Ascending aorta (tissue), 2 donors: ENCODE data around the gene PLIN4. TPM values are rescaled to one million over a fixed set of nuclear protein-coding genes. Genes with fewer than 3 reads are reported as not detected.

ENCODE experiments used
- DNase-seq, 2 donors: peaks; one replicate each; pipeline ENCODE4 v3.0.0-alpha.2; 2019; ENCODE audit warnings: low spot score in 2 of 2
- H3K27ac ChIP-seq, 2 donors: fragments of 200-600 bp; sonication (generic); one replicate each; pipeline ENCODE4 v1.5.1; 2016 to 2017; ENCODE audit warnings: mild to moderate bottlenecking in 1 of 2
- H3K27me3 ChIP-seq: fragments of 200-600 bp; sonication (generic); one replicate; pipeline ENCODE4 v1.5.1; 2017
- H3K36me3 ChIP-seq, 2 donors: fragments of 200-600 bp; sonication (generic); one replicate each; pipeline ENCODE4 v1.5.1; 2016
- H3K4me1 ChIP-seq, 2 donors: fragments of 200-600 bp; sonication (generic); one replicate each; pipeline ENCODE4 v1.5.1; 2016 to 2017; ENCODE audit warnings: mild to moderate bottlenecking in 1 of 2
- H3K4me3 ChIP-seq, 2 donors: fragments of 200-600 bp; sonication (generic); one replicate each; pipeline ENCODE4 v1.5.1; 2016 to 2017; ENCODE audit warnings: mild to moderate bottlenecking in 1 of 2
- H3K9me3 ChIP-seq, 2 donors: fragments of 200-600 bp; sonication (generic); one replicate each; pipeline ENCODE4 v1.5.1; 2016
- intact Hi-C: fragments of 100-400 bp; cut with DNase I; formaldehyde crosslinking; loops from one replicate; pipeline ENCODE4 v1.15.1; 2023
- total RNA-seq: library from RNA; depleted of rRNA; stranded (reverse); fragments of >200 nt; gene quantifications from one replicate; pipeline ENCODE4 v1.1.0, GENCODE V29; 2016
- TF ChIP-seq, protein P1 (sequence below), 3 experiments: fragments of 200-600 bp in 2 of 3; fragments of 450-650 bp in 1 of 3; sonication (generic) in 2 of 3; IDR thresholded peaks; one replicate each; pipeline ENCODE4 v1.5.1; 2016 to 2019; ENCODE audit warnings: antibody characterized with exemption in 3 of 3, mild to moderate bottlenecking in 1 of 3, moderate library complexity in 1 of 3

PLIN4 gene
- total RNA-seq, 1 donor from 2014 or later, result 15.1 TPM

DNA sequence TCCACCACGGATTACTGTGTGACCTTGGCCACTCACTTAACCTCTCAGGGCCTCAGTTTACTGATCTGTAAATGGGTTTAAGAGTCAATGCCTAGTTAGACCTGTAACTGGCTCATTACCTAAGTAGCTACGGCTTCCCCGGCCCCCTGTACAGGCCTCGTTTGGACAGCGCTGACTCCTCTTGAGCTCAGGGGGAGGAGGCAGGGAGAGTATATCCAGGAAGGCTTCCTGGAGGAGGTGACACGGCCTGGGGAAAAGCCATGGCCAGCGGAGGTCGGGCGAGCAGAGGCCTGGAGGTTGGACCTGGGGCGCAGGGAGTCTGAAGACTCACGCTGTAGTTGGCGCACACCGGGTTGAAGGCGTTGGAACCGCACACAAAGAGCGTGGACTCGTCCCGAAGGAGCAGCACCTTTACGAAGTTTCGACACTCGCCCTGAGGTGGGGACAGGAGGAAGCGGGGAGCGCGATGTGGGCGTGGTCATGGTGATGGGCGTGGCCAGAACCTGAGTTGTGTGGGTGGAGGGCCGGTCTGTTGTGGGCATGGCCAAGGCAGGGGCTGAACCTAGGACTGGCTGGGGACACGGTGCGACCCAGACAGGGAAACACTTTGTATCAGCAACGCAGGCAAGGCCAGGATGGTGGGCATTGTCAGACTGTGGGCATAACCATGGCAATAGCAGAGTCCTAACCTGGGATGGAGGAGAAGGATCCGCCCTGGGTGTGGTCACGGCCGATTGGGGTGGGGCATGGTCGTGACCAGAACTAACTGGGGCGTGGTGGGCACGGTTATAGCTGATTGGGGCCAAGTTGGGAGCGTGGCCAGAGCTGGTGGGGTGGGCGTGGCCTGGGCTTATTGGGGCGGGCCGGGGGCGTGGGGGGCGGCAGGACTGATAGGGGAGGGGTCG lies 37.6 kb upstream of the PLIN4 start:
- no peaks in the 10 kb centered on the region for H3K27me3 ChIP-seq

DNA sequence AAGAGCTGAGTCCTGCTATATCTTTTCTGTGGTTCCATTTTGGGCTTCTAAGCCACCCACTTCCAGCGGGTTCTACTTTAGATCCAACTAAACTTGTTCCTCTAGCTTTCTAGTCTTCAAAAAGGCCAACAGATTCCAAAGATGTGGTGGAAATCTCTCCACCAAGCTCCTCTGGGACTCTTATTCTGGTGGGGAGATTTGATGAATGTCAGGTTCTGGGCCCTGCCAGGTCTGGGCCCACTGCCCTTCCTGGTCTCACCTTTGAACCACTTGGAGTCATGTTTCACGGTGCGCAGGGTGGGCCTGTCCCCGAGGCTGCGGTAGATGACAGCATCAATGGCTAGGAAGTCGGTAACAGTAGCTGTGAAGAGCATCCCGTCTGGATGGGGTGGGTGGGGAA lies 36.4 kb upstream of the PLIN4 start:
- Histone ChIP-seq H3K27ac (no peak overlapping the region), H3K36me3 (no peaks in the 10 kb centered on the region), H3K27me3 (no peaks in the 10 kb centered on the region), H3K4me1 (no peaks in the 10 kb centered on the region), H3K9me3 (no peaks in the 10 kb centered on the region), H3K4me3 (no peak overlapping the region)
- intact Hi-C loops, result no loop called here
- DNase-seq, result no peak
- TF ChIP-seq, protein P1, sequence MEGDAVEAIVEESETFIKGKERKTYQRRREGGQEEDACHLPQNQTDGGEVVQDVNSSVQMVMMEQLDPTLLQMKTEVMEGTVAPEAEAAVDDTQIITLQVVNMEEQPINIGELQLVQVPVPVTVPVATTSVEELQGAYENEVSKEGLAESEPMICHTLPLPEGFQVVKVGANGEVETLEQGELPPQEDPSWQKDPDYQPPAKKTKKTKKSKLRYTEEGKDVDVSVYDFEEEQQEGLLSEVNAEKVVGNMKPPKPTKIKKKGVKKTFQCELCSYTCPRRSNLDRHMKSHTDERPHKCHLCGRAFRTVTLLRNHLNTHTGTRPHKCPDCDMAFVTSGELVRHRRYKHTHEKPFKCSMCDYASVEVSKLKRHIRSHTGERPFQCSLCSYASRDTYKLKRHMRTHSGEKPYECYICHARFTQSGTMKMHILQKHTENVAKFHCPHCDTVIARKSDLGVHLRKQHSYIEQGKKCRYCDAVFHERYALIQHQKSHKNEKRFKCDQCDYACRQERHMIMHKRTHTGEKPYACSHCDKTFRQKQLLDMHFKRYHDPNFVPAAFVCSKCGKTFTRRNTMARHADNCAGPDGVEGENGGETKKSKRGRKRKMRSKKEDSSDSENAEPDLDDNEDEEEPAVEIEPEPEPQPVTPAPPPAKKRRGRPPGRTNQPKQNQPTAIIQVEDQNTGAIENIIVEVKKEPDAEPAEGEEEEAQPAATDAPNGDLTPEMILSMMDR (IDR thresholded peaks at IDR 0.05), result no peak

More for the DNA sequence above, 37.6 kb upstream of the PLIN4 start:
- intact Hi-C loops, result no loop called here
- Histone ChIP-seq H3K4me3 (no peak overlapping the region), H3K27ac (no peak overlapping the region), H3K36me3 (no peaks in the 10 kb centered on the region), H3K9me3 (no peaks in the 10 kb centered on the region), H3K4me1 (no peaks in the 10 kb centered on the region)
- DNase-seq, result no peak
- TF ChIP-seq, protein P1 (IDR thresholded peaks at IDR 0.05), result no peak

DNA sequence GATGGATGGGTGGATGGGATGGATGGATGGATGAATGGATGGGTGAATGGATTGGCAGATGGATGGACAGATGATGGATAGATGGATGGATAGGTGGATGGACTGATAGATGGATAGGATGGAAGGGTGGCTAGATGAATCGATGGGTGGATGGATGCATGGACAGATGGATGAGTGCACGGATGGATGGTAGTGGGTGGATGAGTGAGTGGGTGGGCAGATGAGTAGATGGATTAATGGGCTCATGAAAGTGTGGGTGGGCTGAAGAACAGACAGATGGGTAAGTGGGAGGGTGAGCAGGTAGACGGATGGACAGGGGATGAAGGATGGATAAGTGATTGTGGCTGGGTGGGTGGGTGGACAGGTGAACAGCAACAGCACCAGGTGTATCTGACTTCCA lies 35.5 kb upstream of the PLIN4 start:
- H3K4me3 ChIP-seq, result no peak overlapping the region
- TF ChIP-seq, protein P1 (IDR thresholded peaks at IDR 0.05), result no peak
- intact Hi-C loops, result no loop called here
- H3K36me3 ChIP-seq, result no peaks in the 10 kb centered on the region
- H3K27me3 ChIP-seq, result no peaks in the 10 kb centered on the region
- no peaks in the 10 kb centered on the region for H3K4me1 ChIP-seq
- no peak for DNase-seq
- no peaks in the 10 kb centered on the region for H3K9me3 ChIP-seq
- H3K27ac ChIP-seq, result no peak overlapping the region

DNA sequence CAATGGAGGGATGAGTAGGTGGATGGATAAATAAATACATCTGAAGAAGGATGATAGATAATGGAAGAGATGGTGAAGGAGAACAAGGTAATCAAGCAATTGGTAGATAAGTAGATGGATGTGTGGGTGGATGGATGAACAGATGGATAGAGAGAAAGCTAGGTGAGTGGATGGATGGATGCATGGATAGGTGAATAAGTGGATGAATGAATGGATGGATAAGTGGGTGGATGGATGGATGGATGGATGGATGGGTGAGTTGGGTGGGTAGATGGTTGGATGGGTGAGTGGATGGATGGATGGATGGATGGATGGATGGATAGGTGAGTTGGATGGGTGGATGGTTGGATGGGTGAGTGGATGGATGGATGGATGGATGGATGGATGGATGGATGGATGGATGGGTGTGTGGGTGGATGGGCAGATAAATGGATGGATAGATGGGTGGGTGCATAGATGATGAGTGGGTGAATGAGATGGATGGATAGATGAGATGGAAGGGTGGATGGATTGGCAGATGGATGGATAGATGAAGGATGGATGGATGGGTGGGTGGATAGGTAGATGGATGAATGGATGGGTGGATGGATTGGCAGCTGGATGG lies 34.9 kb upstream of the PLIN4 start:
- H3K36me3 ChIP-seq, result no peaks in the 10 kb centered on the region
- H3K27ac ChIP-seq, result no peak overlapping the region
- DNase-seq, result no peak
- TF ChIP-seq, protein P1 (IDR thresholded peaks at IDR 0.05), result no peak
- no peak overlapping the region for H3K4me3 ChIP-seq
- H3K27me3 ChIP-seq, result no peaks in the 10 kb centered on the region
- no peaks in the 10 kb centered on the region for H3K9me3 ChIP-seq
- no peaks in the 10 kb centered on the region for H3K4me1 ChIP-seq
- intact Hi-C loops, result no loop called here

DNA sequence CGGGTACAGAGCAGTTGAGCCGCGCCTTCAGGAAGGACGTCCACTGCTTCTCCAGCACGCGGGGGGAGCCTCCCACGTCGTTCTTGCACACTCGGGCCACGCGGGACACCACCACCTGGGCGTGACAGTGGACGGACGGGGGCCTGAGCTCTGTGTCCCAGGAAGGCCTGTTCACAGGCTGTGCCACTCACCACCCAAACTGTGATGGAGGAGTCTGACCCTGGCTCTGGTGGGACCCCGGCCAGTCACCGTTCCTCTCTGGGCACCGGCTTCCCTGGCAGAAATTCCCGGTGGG lies 34.2 kb upstream of the PLIN4 start:
- no peak for DNase-seq
- Histone ChIP-seq H3K36me3 (no peaks in the 10 kb centered on the region), H3K27me3 (no peaks in the 10 kb centered on the region), H3K4me3 (no peak overlapping the region), H3K4me1 (no peaks in the 10 kb centered on the region), H3K27ac (no peak overlapping the region), H3K9me3 (no peaks in the 10 kb centered on the region)
- TF ChIP-seq, protein P1 (IDR thresholded peaks at IDR 0.05), result no peak
- intact Hi-C loops, result no loop called here
